Activated naive CD8-positive, alpha-beta T cell (primary cell): ENCODE results near the gene ACTR5.
"Not testable (repeated sequence)": the region's sequence is repeated elsewhere in the genome, so short reads cannot be mapped to it uniquely, and the experiment has no call there.

ENCODE experiments used
- H3K27ac Mint-ChIP-seq: one replicate; pipeline ENCODE4 v1.8.0; 2021; ENCODE audit warnings: mixed read lengths
- H3K27me3 Mint-ChIP-seq: one replicate; pipeline ENCODE4 v1.8.0; 2021; ENCODE audit warnings: mixed read lengths
- H3K36me3 Mint-ChIP-seq: one replicate; pipeline ENCODE4 v1.8.0; 2021; ENCODE audit warnings: mixed read lengths
- H3K4me1 Mint-ChIP-seq: one replicate; pipeline ENCODE4 v1.8.0; 2021; ENCODE audit warnings: low read depth, mixed read lengths
- H3K4me3 Mint-ChIP-seq: one replicate; pipeline ENCODE4 v1.8.0; 2021; ENCODE audit warnings: mild to moderate bottlenecking, mixed read lengths
- H3K9me3 Mint-ChIP-seq: one replicate; pipeline ENCODE4 v1.8.0; 2021; ENCODE audit warnings: low read depth, mixed read lengths

Gene ACTR5

DNA sequence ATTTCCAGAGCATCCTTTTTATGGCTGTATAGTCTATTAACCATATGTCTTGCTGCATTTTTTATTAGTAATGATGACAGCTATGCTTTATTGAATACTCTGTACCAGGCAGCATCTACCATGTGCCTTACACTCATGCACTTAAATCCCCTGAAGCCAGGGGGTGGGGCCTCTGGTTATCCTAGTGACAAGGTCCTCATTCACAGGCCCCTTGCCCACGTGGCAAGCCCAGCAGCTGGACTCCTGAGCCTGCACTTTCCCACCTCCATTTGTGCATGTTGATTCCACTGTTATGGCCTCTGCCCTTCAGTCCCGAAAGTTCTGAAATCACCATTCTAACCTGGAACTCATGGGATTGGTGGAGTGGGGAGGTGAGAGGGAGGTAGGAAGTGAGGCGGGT, 22.3 kb downstream of the ACTR5 start:
- Mint-ChIP-seq H3K4me3 (no peak overlapping the region), H3K27me3 (no peaks in the 10 kb centered on the region), H3K9me3 (peaks cover 8% of the 10 kb centered on the region), H3K36me3 (peaks cover 21% of the 10 kb centered on the region), H3K27ac (no peak overlapping the region), H3K4me1 (no peaks in the 10 kb centered on the region)

- Mint-ChIP-seq H3K4me3 (no peak overlapping the region), H3K9me3 (peaks cover 8% of the 10 kb centered on the region), H3K4me1 (no peaks in the 10 kb centered on the region), H3K27ac (no peak overlapping the region), H3K36me3 (peaks cover 18% of the 10 kb centered on the region), H3K27me3 (no peaks in the 10 kb centered on the region)
These were observed 22.7 kb downstream of the ACTR5 start for GRCh38 chr20:38770970-38771369.

GRCh38 chr20:38771621-38772020, 23.4 kb downstream of the ACTR5 start:
- Mint-ChIP-seq H3K27me3 (no peaks in the 10 kb centered on the region), H3K36me3 (peaks cover 18% of the 10 kb centered on the region), H3K27ac (no peak overlapping the region), H3K9me3 (peaks cover 8% of the 10 kb centered on the region), H3K4me1 (no peaks in the 10 kb centered on the region), H3K4me3 (no peak overlapping the region)

DNA sequence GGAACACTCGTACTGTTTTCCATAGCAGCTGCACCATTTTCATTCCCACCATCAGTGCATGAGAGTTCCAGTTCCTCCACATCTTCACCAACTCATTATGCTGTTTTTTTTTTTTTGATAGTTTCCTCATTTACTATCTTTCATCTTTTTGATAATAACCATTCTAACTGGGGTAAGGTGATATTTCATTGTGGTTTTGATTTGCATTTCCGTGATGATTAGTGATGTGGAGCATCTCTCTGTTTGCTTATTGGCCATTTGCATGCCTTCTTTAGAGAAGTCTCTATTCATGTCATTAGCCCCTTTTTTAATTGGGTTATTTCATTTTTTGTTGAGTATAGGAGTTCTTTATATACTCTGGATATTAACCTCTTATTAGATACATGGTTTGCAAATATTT, 25.9 kb downstream of the ACTR5 start:
- no peaks in the 10 kb centered on the region for H3K27me3 Mint-ChIP-seq
- peaks cover 18% of the 10 kb centered on the region for H3K36me3 Mint-ChIP-seq
- H3K9me3 Mint-ChIP-seq, result peaks cover 8% of the 10 kb centered on the region
- no peak overlapping the region for H3K4me3 Mint-ChIP-seq
- H3K4me1 Mint-ChIP-seq, result no peaks in the 10 kb centered on the region
- H3K27ac Mint-ChIP-seq, result no peak overlapping the region

DNA sequence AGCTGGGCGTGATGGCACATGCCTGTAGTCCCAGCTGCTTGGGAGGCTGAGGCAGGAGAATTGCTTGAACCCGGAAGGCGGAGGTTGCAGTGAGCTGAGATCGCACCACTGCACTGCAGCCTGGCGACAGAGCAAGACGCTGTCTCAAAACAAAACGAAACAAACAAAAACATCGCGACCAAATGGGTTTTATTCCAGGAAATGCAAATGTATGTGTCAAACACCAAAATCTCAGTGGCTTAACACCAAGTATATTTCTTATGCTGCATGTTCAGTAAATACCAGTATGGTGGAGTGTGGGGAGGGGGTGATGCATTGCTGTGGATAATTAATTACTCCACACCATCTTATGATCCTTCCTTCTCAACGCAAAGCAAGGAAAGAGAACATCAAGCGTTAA, 28.1 kb downstream of the ACTR5 start:
- peaks cover 18% of the 10 kb centered on the region for H3K36me3 Mint-ChIP-seq
- H3K4me1 Mint-ChIP-seq, result peaks cover 6% of the 10 kb centered on the region
- no peaks in the 10 kb centered on the region for H3K27me3 Mint-ChIP-seq
- H3K27ac Mint-ChIP-seq, result no peak overlapping the region
- H3K4me3 Mint-ChIP-seq, result no peak overlapping the region
- H3K9me3 Mint-ChIP-seq, result peaks cover 8% of the 10 kb centered on the region

GRCh38 chr20:38779247-38780097, 31.2 kb downstream of the ACTR5 start:
- Mint-ChIP-seq H3K27me3 (no peaks in the 10 kb centered on the region), H3K4me3 (no peak overlapping the region), H3K27ac (no peak overlapping the region), H3K4me1 (peaks cover 6% of the 10 kb centered on the region), H3K9me3 (no peaks in the 10 kb centered on the region), H3K36me3 (peaks cover 1% of the 10 kb centered on the region)

DNA sequence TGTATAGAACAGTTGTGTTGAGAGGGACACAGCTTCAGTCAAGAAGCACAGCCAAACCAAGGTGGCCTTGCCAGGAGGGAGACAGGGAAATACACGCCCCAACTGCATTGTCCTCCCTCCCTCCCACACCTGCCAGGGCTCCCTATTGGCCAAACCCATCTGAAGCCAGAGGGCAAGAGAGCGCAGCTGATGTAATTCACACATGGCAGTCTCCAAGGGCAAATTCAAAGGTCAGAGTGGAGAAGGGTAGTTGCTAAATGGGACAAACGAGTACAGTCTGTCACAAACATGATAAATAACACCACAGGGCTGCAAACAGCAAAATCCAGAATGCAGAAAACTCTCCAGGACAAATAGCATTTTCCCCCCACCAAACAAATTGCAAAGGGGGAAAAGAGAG, 34.0 kb downstream of the ACTR5 start:
- Mint-ChIP-seq H3K36me3 (peaks cover 2% of the 10 kb centered on the region), H3K27ac (no peak overlapping the region), H3K4me3 (no peak overlapping the region), H3K4me1 (peaks cover 6% of the 10 kb centered on the region), H3K27me3 (no peaks in the 10 kb centered on the region), H3K9me3 (no peaks in the 10 kb centered on the region)

GRCh38 chr20:38787870-38788269, 39.6 kb downstream of the ACTR5 start:
- no peak overlapping the region for H3K27ac Mint-ChIP-seq
- no peaks in the 10 kb centered on the region for H3K27me3 Mint-ChIP-seq
- peaks cover 12% of the 10 kb centered on the region for H3K4me1 Mint-ChIP-seq
- peaks cover 2% of the 10 kb centered on the region for H3K36me3 Mint-ChIP-seq
- no peaks in the 10 kb centered on the region for H3K9me3 Mint-ChIP-seq
- H3K4me3 Mint-ChIP-seq, result no peak overlapping the region

- Mint-ChIP-seq H3K4me3 (no peak overlapping the region), H3K9me3 (no peaks in the 10 kb centered on the region), H3K27ac (no peak overlapping the region), H3K27me3 (no peaks in the 10 kb centered on the region), H3K36me3 (peaks cover 2% of the 10 kb centered on the region), H3K4me1 (peaks cover 16% of the 10 kb centered on the region)
These were observed 41.4 kb downstream of the ACTR5 start for GRCh38 chr20:38789503-38790199.

GRCh38 chr20:38790200-38791053, 42.2 kb downstream of the ACTR5 start:
- Mint-ChIP-seq H3K4me3 (no peak overlapping the region), H3K36me3 (no peaks in the 10 kb centered on the region), H3K9me3 (no peaks in the 10 kb centered on the region), H3K27ac (no peak overlapping the region), H3K27me3 (no peaks in the 10 kb centered on the region), H3K4me1 (peaks cover 16% of the 10 kb centered on the region)

- H3K27ac Mint-ChIP-seq, result peak overlapping the region; percentile 64
- peaks cover 16% of the 10 kb centered on the region for H3K4me1 Mint-ChIP-seq
- H3K36me3 Mint-ChIP-seq, result no peaks in the 10 kb centered on the region
- H3K27me3 Mint-ChIP-seq, result no peaks in the 10 kb centered on the region
- no peak overlapping the region for H3K4me3 Mint-ChIP-seq
- H3K9me3 Mint-ChIP-seq, result no peaks in the 10 kb centered on the region
These were observed 43.0 kb downstream of the ACTR5 start for GRCh38 chr20:38791291-38791690.

DNA sequence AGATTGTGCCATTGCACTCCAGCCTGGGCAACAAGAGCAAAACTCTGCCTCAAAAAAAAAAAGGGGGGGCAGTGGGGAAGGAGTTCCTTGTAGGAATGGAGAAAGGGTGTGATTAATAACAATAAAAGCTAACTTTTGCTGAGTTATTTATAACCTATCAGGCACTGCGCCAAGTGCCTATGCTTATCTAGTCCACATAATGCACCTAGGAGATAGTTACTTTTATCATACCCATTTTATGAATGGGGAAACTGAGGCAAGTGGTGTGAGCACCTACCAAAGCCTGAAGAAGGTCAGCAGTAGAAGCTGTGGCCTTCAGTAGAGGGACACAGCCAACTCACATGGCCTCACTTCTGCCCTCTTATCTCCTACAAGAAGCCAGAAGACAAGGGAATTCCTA, 43.7 kb downstream of the ACTR5 start:
- Mint-ChIP-seq H3K27ac (no peak overlapping the region), H3K9me3 (no peaks in the 10 kb centered on the region), H3K36me3 (no peaks in the 10 kb centered on the region), H3K4me1 (peaks cover 17% of the 10 kb centered on the region), H3K27me3 (no peaks in the 10 kb centered on the region), H3K4me3 (no peak overlapping the region)

GRCh38 chr20:38794057-38794456, 45.8 kb downstream of the ACTR5 start:
- not testable (repeated sequence) for H3K27me3 Mint-ChIP-seq, H3K36me3 Mint-ChIP-seq, H3K27ac Mint-ChIP-seq, H3K9me3 Mint-ChIP-seq, H3K4me3 Mint-ChIP-seq
- peaks cover 27% of the 10 kb centered on the region for H3K4me1 Mint-ChIP-seq

DNA sequence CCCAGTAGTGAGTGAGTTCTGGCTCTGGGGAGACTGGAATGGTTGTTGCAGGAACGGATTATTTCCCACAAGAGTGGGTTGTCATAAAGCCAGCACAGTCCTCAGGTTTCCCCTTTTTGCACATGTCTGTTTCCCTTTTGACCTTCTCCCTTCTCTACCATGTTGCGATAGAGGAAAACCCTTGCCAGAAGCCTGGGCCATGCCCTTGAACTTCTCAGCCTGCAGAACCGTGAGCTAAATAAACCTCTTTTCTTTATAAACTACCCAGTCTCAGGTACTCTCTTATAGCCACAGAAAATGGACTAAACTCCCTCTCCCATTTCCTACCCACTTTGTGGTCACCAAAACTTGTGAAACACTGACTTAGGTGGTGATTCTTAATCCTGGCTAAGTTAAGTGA, 50.0 kb downstream of the ACTR5 start:
- Mint-ChIP-seq H3K4me3 (no peak overlapping the region), H3K27ac (no peak overlapping the region), H3K9me3 (peaks cover 5% of the 10 kb centered on the region), H3K36me3 (peaks cover 6% of the 10 kb centered on the region), H3K27me3 (no peaks in the 10 kb centered on the region), H3K4me1 (peaks cover 25% of the 10 kb centered on the region)

GRCh38 chr20:38799203-38799602, 50.9 kb downstream of the ACTR5 start:
- Mint-ChIP-seq H3K9me3 (peaks cover 5% of the 10 kb centered on the region), H3K27me3 (no peaks in the 10 kb centered on the region), H3K4me3 (no peak overlapping the region), H3K36me3 (peaks cover 6% of the 10 kb centered on the region), H3K4me1 (peaks cover 29% of the 10 kb centered on the region), H3K27ac (no peak overlapping the region)
